B cell (primary cell): Measurements from ENCODE around the gene SWT1.

Source experiments
- EZH2 ChIP-seq: IDR thresholded peaks from 2 replicates; pipeline ENCODE4 v1.6.1; 2012; ENCODE audit warnings: borderline replicate concordance, low read depth, mild to moderate bottlenecking, moderate library complexity, low read length; ENCODE audit not compliant: insufficient read depth, poor library complexity, severe bottlenecking
- TF ChIP-seq, protein P1 (sequence below): fragments of 200-600 bp; IDR thresholded peaks from one replicate; pipeline ENCODE4 v1.8.0; 2022; ENCODE audit warnings: antibody characterized with exemption, mild to moderate bottlenecking

DNA sequence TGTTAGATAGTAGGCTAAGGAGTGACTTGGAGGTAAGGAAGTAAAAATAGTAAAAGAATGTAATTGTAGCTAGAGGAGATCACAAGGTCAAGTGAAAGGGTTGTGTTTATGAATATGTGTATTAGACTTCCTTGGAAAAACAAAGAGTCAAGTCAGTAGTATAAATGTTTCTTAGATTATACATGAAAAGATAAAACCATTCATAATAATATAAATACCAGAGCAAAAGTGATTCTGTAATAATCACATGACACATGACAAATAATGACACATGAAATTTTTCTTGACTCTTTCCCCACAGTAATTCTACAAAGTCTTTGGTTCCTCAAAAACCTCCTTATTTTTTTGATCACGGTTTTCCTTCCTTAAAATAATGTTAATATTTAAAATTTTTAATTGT, 103.6 kb downstream of the SWT1 start:
- TF ChIP-seq, protein P1, sequence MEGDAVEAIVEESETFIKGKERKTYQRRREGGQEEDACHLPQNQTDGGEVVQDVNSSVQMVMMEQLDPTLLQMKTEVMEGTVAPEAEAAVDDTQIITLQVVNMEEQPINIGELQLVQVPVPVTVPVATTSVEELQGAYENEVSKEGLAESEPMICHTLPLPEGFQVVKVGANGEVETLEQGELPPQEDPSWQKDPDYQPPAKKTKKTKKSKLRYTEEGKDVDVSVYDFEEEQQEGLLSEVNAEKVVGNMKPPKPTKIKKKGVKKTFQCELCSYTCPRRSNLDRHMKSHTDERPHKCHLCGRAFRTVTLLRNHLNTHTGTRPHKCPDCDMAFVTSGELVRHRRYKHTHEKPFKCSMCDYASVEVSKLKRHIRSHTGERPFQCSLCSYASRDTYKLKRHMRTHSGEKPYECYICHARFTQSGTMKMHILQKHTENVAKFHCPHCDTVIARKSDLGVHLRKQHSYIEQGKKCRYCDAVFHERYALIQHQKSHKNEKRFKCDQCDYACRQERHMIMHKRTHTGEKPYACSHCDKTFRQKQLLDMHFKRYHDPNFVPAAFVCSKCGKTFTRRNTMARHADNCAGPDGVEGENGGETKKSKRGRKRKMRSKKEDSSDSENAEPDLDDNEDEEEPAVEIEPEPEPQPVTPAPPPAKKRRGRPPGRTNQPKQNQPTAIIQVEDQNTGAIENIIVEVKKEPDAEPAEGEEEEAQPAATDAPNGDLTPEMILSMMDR, result no peak
- no peak for TF ChIP-seq EZH2
